GM21723 (cell line): ENCODE measurements around the gene RAB7B.
A peak's percentile ranks its signal among the peaks of the same experiment; 100 is the strongest.

Experiments used
- ATAC-seq: cut with Tn5 transposase; IDR thresholded peaks from one replicate; pipeline ENCODE4 v1.9.1; 2021; ENCODE audit warnings: mild to moderate bottlenecking, moderate library complexity; ENCODE audit not compliant: unreplicated experiment

Gene RAB7B

DNA sequence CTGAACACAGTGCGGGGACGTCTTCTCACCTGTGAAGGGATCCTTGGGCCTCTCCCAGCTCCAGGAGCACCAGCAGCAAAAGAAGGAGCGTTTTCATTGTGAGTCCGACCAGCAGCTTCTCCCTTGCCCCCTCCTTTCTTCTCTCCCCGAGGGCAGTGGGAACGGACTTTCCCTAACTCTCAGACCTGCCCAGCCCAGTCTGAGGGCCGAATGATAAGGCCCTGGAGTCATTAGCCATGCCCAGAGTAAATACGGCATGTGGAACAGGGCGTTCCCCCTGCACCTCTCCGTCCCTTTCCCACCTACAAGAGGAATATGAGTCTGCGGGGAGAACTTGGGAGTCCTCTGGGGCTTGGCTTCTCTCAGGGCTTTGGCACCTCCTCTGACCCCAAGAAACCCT lies 20.5 kb upstream of the RAB7B start, which contains the start of gene CTSE:
TSS of gene CTSE (minus strand) at position 201 of the 400 bp plus-strand sequence. CDS start at position 97, 104 bp downstream.
- ATAC-seq, result no peak

GRCh38 chr1:206022766-206023165 lies 19.6 kb upstream of the RAB7B start:
- no peak for ATAC-seq

GRCh38 chr1:206021626-206022365 lies 18.6 kb upstream of the RAB7B start:
- ATAC-seq, result no peak

- no peak for ATAC-seq
Measured at GRCh38 chr1:206021008-206021625, 17.9 kb upstream of the RAB7B start.

- ATAC-seq, result no peak
Measured at GRCh38 chr1:206020393-206021007, 17.3 kb upstream of the RAB7B start.

DNA sequence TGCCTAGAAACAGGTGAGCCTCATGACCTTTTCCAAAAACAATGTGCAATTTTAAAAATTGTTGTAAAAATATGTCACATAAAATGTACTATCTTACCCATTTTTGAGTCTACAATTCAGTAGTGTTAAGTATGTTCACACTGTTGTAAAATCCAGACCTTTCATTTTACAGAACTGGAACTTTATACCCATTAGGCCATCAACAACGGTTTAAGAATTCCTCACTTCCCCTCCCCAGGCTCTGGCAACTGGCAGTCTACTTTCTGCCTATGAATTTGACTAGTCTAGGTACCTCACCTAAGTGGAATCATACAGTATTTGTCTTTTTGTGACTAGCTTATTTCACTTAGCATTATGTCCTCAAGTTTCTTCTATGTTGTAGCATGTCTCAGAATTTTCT lies 11.9 kb upstream of the RAB7B start:
- ATAC-seq, result no peak

DNA sequence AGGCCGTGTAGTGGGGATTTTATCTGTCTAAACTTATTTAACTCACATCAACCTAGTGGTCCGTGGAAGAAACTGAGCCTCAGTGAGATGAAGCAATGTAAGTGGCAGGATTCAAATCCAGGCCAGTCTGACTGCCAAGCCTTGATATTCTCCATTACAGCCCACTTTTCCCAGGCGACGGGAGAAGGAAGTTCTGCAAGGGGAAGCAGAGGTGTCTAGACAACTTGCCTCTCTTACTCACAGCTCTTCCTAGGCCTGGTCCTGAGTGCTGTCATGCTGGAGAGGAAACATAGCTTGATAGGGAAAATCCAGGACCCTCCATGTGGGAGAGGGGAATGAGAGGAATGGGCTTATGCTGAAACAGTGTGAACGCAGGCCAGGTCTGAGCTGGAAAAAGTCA lies 11.4 kb upstream of the RAB7B start:
- ATAC-seq, result no peak

DNA sequence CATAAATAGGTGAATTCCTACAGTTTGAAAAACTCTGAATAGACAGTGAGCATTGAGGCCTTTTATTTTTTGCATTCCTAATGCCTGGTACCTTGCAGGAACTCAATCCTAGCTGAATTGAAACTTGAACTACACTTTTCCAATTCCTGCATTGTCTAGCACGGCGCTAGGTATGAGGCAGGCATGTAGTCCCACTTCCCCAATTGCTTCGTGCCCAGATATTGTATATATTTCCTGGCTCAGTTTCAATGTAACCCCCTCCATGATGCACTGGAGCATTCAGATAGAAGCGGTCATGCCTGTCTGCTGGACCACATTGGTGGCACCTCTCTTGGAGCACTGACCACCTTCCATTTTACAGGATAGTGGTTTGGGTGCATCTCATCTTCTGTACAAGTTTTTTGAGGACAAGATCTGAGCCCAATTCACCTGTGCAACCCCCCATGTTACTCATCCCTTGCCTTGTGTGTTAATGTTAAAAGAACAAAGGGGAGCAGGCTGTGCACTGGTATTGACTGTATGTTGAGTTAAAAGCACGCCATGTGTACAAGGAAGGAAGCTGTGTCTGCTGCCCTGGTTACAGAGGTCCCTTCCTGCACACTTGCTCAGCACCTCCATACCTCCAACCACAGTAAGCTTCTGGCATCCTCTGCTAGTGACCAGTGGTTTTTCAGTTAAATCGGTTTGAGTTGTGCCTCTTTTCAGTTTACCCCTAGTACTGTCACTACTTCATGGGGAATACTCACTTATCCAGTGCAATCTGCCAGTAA lies 10.0 kb upstream of the RAB7B start:
- ATAC-seq, result no peak

GRCh38 chr1:206012086-206012859 lies 9.1 kb upstream of the RAB7B start:
- peak; percentile 97 for ATAC-seq

DNA sequence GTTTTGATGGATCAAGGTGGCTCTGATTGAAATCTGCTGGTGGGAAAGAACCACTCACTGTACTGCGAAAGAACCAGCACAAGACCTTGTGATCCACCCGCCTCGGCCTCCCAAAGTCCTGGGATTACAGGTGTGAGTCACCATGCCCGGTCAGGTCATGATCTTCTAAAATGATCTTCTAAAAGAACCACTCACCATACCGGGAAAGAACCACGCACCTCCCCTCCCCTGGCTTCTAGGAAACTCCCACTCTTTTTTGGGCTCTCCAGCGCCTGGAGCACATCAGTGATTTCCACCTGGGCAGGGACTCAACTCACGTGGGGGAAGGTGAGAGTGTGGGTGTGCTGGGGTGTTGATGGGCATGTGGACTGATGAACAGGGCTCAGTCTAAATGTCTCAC lies 7.9 kb upstream of the RAB7B start:
- ATAC-seq, result no peak

GRCh38 chr1:206010060-206010459 lies 6.9 kb upstream of the RAB7B start:
- no peak for ATAC-seq

- no peak for ATAC-seq
Measured at GRCh38 chr1:206006946-206007345, 3.8 kb upstream of the RAB7B start.

DNA sequence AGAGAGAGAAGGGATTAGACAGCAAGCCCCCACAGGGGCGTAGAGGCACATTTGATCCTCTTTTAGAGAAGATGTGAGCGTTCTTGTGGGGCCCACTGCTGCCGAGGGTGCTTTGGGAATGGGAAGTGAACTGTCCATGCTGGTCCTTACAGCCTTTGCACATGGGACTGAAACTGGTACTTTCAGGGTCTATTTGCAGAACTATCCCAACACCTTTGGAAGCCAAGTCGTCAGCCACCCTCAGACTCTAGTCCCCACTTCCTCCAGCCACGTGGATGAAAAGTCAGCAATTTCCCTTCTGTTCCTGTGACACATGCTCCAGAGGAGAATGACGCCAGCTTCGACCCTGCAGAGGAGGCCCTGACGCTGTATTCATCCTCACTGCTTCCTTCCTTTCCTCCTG lies 2.6 kb upstream of the RAB7B start:
- ATAC-seq, result no peak

DNA sequence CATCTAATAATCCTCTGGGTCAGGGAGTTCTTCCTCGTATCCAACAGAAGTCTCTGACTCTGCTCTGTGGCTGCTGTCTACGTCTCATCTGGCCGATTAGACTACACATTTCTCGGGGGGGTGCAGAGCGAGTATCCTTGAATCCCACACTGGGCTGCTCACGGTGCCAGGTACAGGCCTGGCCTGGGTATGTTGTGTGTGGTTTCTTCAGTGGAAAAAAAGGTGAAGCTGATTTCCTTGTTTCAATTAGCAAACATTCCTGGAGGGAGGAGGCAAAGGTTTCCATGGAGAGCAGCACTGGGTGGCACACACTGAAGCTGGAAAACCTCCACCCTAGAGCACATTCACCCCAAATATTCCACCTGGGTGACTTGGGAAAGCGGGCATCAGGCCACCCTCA lies 2.0 kb upstream of the RAB7B start:
- ATAC-seq, result no peak

GRCh38 chr1:206004826-206005225 lies 1.6 kb upstream of the RAB7B start:
- no peak for ATAC-seq

DNA sequence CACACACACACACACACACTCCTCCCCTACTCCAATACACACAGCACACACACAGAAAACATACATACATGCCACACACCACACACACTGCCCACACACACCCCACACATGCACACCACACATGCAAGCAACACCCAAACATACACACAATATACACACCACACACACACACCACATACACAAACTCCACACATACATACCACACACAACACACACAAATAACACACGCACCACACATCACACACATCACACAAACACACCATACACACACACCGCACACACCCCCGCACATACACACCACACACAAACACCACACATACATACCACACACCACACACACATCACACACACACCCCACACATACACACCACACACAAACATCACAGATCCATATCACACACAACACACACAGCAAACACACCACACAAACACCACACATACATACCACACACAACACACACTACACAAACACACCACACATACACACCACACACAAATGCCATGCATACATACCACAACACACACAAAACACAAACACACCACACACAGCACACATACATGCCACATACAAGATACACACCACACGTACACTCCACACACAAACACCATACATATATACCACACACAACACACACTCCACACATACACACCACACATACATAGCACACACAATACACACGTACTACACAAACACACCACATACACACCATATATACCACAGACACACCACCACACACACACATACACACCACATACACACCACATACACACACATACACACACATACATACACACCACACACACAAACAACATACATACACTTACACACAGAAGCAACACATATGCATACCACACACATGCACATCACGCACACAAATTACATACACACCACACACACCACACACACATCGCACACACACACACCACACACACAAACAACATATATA lies 932 bp upstream of the RAB7B start:
- no peak for ATAC-seq

DNA sequence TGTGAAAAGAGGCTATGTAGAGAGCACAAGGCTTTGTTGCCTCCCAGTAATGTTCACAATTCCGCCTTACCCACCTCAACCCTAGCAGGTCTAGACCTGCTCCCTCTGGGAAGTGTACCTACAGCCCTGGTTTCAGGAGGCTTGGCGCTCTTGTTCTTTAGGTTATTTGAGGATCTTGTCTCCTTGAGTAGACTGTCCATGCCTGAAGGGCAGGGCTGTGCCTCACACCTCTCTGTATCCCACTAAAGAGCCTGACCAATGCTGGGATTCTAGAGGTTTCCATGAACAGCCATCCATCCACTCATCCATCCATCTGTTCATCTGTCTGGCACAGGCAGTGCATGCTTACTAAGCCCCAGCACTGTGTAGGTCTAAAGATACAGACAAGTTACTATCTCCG lies 1.0 kb downstream of the RAB7B start:
- no peak for ATAC-seq

GRCh38 chr1:206001476-206001888 lies 1.7 kb downstream of the RAB7B start:
- no peak for ATAC-seq

- no peak for ATAC-seq
Measured at GRCh38 chr1:206000641-206001339, 2.4 kb downstream of the RAB7B start.
